SKM-1 treated with dmso at 0.1 percent for 144 hours (cell line): Measurements from ENCODE around the gene ETV5.
"Not testable (repeated sequence)": the region's sequence is repeated elsewhere in the genome, so short reads cannot be mapped to it uniquely, and the experiment has no call there.

Experiments
- DNase-seq: peaks from one replicate; lab custom pipeline; 2025; ENCODE audit not compliant: unreplicated experiment; lab: John Stamatoyannopoulos, UW

The ETV5 gene

GRCh38 chr3:186025161-186025560, 83.7 kb downstream of the ETV5 start:
- no peak for DNase-seq

GRCh38 chr3:186024210-186024609, 84.7 kb downstream of the ETV5 start:
- no peak for DNase-seq

- DNase-seq, result no peak
These were observed 86.0 kb downstream of the ETV5 start for GRCh38 chr3:186022931-186023330.

GRCh38 chr3:186021673-186022362, 87.1 kb downstream of the ETV5 start:
- no peak for DNase-seq

GRCh38 chr3:186021250-186021649, 87.6 kb downstream of the ETV5 start:
- DNase-seq, result not testable (repeated sequence)

- not testable (repeated sequence) for DNase-seq
These were observed 89.6 kb downstream of the ETV5 start for GRCh38 chr3:186019288-186019687.

- no peak for DNase-seq
These were observed 94.0 kb downstream of the ETV5 start for GRCh38 chr3:186014866-186015265.

- DNase-seq, result no peak
These were observed 95.6 kb downstream of the ETV5 start for GRCh38 chr3:186013312-186013711.

GRCh38 chr3:186012137-186012536, 96.8 kb downstream of the ETV5 start:
- no peak for DNase-seq

GRCh38 chr3:186004671-186005070, 104.2 kb downstream of the ETV5 start:
- no peak for DNase-seq

GRCh38 chr3:186004209-186004608, 104.7 kb downstream of the ETV5 start:
- DNase-seq, result no peak

- DNase-seq, result no peak
These were observed 105.3 kb downstream of the ETV5 start for GRCh38 chr3:186003610-186004009.

GRCh38 chr3:186002884-186003472, 105.9 kb downstream of the ETV5 start:
- peak; percentile 18 for DNase-seq

- DNase-seq, result no peak
These were observed 107.0 kb downstream of the ETV5 start for GRCh38 chr3:186001842-186002241.

- no peak for DNase-seq
These were observed 109.7 kb downstream of the ETV5 start for GRCh38 chr3:185999221-185999620.

GRCh38 chr3:185998136-185998535, 110.8 kb downstream of the ETV5 start:
- peak; percentile 90 for DNase-seq

- DNase-seq, result no peak
These were observed 111.8 kb downstream of the ETV5 start for GRCh38 chr3:185997130-185997529.
